GM23338 (cell line): Measurements from ENCODE around the gene MYH2. TPM values are rescaled to one million over a fixed set of nuclear protein-coding genes. Genes with fewer than 3 reads are reported as not detected.

ENCODE experiments used
- ATAC-seq: fragments of 200-7000 bp; cut with Tn5 transposase; 3 replicates; pipeline ENCODE4 v1.9.1; 2020
- DNase-seq: peaks from one replicate; pipeline ENCODE4 v3.0.0-alpha.2; 2015; ENCODE audit warnings: low spot score
- H2AFZ ChIP-seq: fragments of 200-600 bp; sonication (generic); 2 replicates; pipeline ENCODE4 v1.8.0; 2016; ENCODE audit warnings: antibody characterized with exemption, mild to moderate bottlenecking, moderate library complexity
- H3F3A ChIP-seq: fragments of 200-600 bp; sonication (generic); replicated peaks from 2 replicates; pipeline ENCODE4 v1.8.0; 2017; ENCODE audit warnings: antibody characterized with exemption, mixed run types, low read depth
- H3K27ac ChIP-seq: fragments of 200-600 bp; sonication (generic); 2 replicates; pipeline ENCODE4 v1.6.1; 2016; ENCODE audit warnings: low read depth
- H3K27me3 ChIP-seq: fragments of 200-600 bp; sonication (generic); 2 replicates; pipeline ENCODE4 v1.8.0; 2016; ENCODE audit warnings: mild to moderate bottlenecking, mixed run types, moderate library complexity; ENCODE audit not compliant: insufficient read depth
- H3K36me3 ChIP-seq: fragments of 200-600 bp; sonication (generic); 2 replicates; pipeline ENCODE4 v1.8.0; 2016; ENCODE audit warnings: mild to moderate bottlenecking; ENCODE audit not compliant: insufficient read depth
- H3K4me1 ChIP-seq: fragments of 200-600 bp; sonication (generic); 2 replicates; pipeline ENCODE4 v1.8.0; 2016; ENCODE audit warnings: mild to moderate bottlenecking, moderate library complexity; ENCODE audit not compliant: insufficient read depth
- H3K4me2 ChIP-seq: fragments of 200-600 bp; sonication (generic); 2 replicates; pipeline ENCODE4 v1.7.1; 2017; ENCODE audit warnings: mixed run types
- H3K4me3 ChIP-seq: fragments of 200-600 bp; sonication (generic); 2 replicates; pipeline ENCODE4 v1.6.1; 2016; ENCODE audit warnings: mixed run types
- H3K79me2 ChIP-seq: fragments of 200-600 bp; sonication (generic); replicated peaks from 2 replicates; pipeline ENCODE4 v1.8.0; 2017; ENCODE audit warnings: mild to moderate bottlenecking; ENCODE audit not compliant: insufficient read depth
- H3K9me2 ChIP-seq: fragments of 200-600 bp; sonication (generic); 2 replicates; pipeline ENCODE4 v1.8.0; 2017; ENCODE audit not compliant: insufficient read depth
- H4K20me1 ChIP-seq: fragments of 200-600 bp; sonication (generic); replicated peaks from 2 replicates; pipeline ENCODE4 v1.8.0; 2017; ENCODE audit warnings: mild to moderate bottlenecking; ENCODE audit not compliant: insufficient read depth
- H3K27ac Mint-ChIP-seq: 2 replicates; pipeline ENCODE4 v1.8.0; 2020; ENCODE audit warnings: inconsistent platforms, mild to moderate bottlenecking, moderate library complexity, mixed read lengths
- H3K27me3 Mint-ChIP-seq: 3 replicates; pipeline ENCODE4 v1.8.0; 2022; ENCODE audit warnings: low read depth, mild to moderate bottlenecking, moderate library complexity, mixed read lengths, inconsistent platforms; ENCODE audit not compliant: insufficient read depth, poor library complexity
- H3K36me3 Mint-ChIP-seq: 3 replicates; pipeline ENCODE4 v1.8.0; 2021; ENCODE audit warnings: low read depth, mild to moderate bottlenecking, inconsistent platforms, moderate library complexity, mixed read lengths
- H3K4me1 Mint-ChIP-seq: 3 replicates; pipeline ENCODE4 v1.8.0; 2020; ENCODE audit warnings: mild to moderate bottlenecking, inconsistent platforms, mixed read lengths
- H3K4me3 Mint-ChIP-seq: 3 replicates; pipeline ENCODE4 v1.8.0; 2021; ENCODE audit warnings: moderate library complexity, mild to moderate bottlenecking, inconsistent platforms, mixed read lengths
- H3K9me3 Mint-ChIP-seq: 3 replicates; pipeline ENCODE4 v1.8.0; 2020; ENCODE audit warnings: moderate library complexity, mild to moderate bottlenecking, inconsistent platforms, mixed read lengths
- CREB1 ChIP-seq: fragments of 250-450 bp; sonication (Bioruptor Pico); IDR thresholded peaks from 2 replicates; pipeline ENCODE4 v1.5.0; 2020; ENCODE audit warnings: low read depth, mild to moderate bottlenecking, moderate library complexity
- CTCF ChIP-seq, 2 experiments: fragments of 200-600 bp in 1 of 2; sonication (generic) in 1 of 2; conservative IDR thresholded peaks; 2 replicates each; pipeline versions ENCODE4 v1.5.1 to v1.6.1; 2016 to 2017; ENCODE audit warnings: antibody characterized with exemption in 2 of 2, low read depth in 2 of 2, mild to moderate bottlenecking in 2 of 2, moderate library complexity in 1 of 2
- EZH2 ChIP-seq: fragments of 200-600 bp; sonication (generic); IDR thresholded peaks from one replicate; pipeline ENCODE4 v1.8.0; 2017; ENCODE audit warnings: antibody characterized with exemption, mild to moderate bottlenecking, low read depth; ENCODE audit not compliant: unreplicated experiment
- NANOG ChIP-seq: IDR thresholded peaks from 2 replicates; pipeline ENCODE4 v1.6.1; 2016; ENCODE audit warnings: antibody characterized with exemption, borderline replicate concordance
- POLR2AphosphoS5 ChIP-seq: IDR thresholded peaks from 2 replicates; pipeline ENCODE4 v1.6.1; 2016; ENCODE audit warnings: antibody characterized with exemption, low read depth
- REST ChIP-seq: IDR thresholded peaks from one replicate; pipeline ENCODE4 v1.6.1; 2018; ENCODE audit warnings: antibody characterized with exemption; ENCODE audit not compliant: unreplicated experiment
- ZNF114 ChIP-seq: fragments of 250-450 bp; sonication (Bioruptor Pico); IDR thresholded peaks from 2 replicates; pipeline ENCODE4 v1.5.0; 2020; ENCODE audit warnings: mild to moderate bottlenecking, moderate library complexity
- ZNF331 ChIP-seq: fragments of 250-450 bp; sonication (Bioruptor Pico); IDR thresholded peaks from 2 replicates; pipeline ENCODE4 v1.5.0; 2020; ENCODE audit warnings: low read depth, mild to moderate bottlenecking, moderate library complexity
- polyA plus RNA-seq: library from polyadenylated mRNA; unstranded; fragments of >200 nt; fragmentation: Nextera tagmentation; extraction: Ambion mirVana; gene quantifications from 2 replicates; pipeline ENCODE4 v1.2.1, GENCODE V29; 2016
- total RNA-seq: library from RNA; depleted of rRNA; stranded (reverse); fragments of >200 nt; shearing (Covaris generic); gene quantifications from 2 replicates; pipeline ENCODE4 v1.2.3, GENCODE V29; 2014

Gene MYH2
- total and polyA plus RNA-seq, 2 experiments from 2014 or later, result 7.5 to 27.7 TPM

- H4K20me1 ChIP-seq, result no peaks in the 10 kb centered on the region
- H3K4me3 ChIP-seq, result no peak overlapping the region
- no peak overlapping the region for H3K4me3 Mint-ChIP-seq
- no peaks in the 10 kb centered on the region for H3K27me3 ChIP-seq
- no peak for ATAC-seq
- H3K9me3 Mint-ChIP-seq, result no peaks in the 10 kb centered on the region
- no peaks in the 10 kb centered on the region for H3F3A ChIP-seq
- H3K36me3 ChIP-seq, result peaks cover 28% of the 10 kb centered on the region; the same call in 1 of the 2 replicates
- TF ChIP-seq REST, result no peak
- no peak for TF ChIP-seq EZH2
- no peaks in the 10 kb centered on the region for H3K4me1 ChIP-seq
- no peak overlapping the region for H2AFZ ChIP-seq
- no peak overlapping the region for H3K27ac Mint-ChIP-seq
- H3K36me3 Mint-ChIP-seq, result peaks cover 45% of the 10 kb centered on the region
- no peak for DNase-seq
- H3K27ac ChIP-seq, result no peak overlapping the region
- H3K4me2 ChIP-seq, result no peak overlapping the region
- H3K79me2 ChIP-seq, result no peaks in the 10 kb centered on the region
- H3K9me2 ChIP-seq, result no peaks in the 10 kb centered on the region
- H3K27me3 Mint-ChIP-seq, result peaks cover 2% of the 10 kb centered on the region
- H3K4me1 Mint-ChIP-seq, result no peaks in the 10 kb centered on the region
These were observed 22.9 kb downstream of the MYH2 start for GRCh38 chr17:10526517-10526916.

GRCh38 chr17:10523064-10523463 lies 26.4 kb downstream of the MYH2 start:
- H3K36me3 ChIP-seq, result peaks cover 19% of the 10 kb centered on the region
- Mint-ChIP-seq H3K36me3 (peaks cover 24% of the 10 kb centered on the region), H3K4me3 (no peak overlapping the region), H3K4me1 (no peaks in the 10 kb centered on the region), H3K9me3 (no peaks in the 10 kb centered on the region), H3K27me3 (peaks cover 2% of the 10 kb centered on the region), H3K27ac (no peak overlapping the region)
- no peak for ATAC-seq
- no peak overlapping the region for H3K4me3 ChIP-seq
- no peaks in the 10 kb centered on the region for H3K4me1 ChIP-seq
- H3K9me2 ChIP-seq, result no peaks in the 10 kb centered on the region
- DNase-seq, result no peak
- no peak overlapping the region for H3K4me2 ChIP-seq
- no peaks in the 10 kb centered on the region for H3K27me3 ChIP-seq
- H2AFZ ChIP-seq, result no peak overlapping the region
- no peaks in the 10 kb centered on the region for H3F3A ChIP-seq
- no peak overlapping the region for H3K27ac ChIP-seq
- no peaks in the 10 kb centered on the region for H3K79me2 ChIP-seq
- no peaks in the 10 kb centered on the region for H4K20me1 ChIP-seq
- TF ChIP-seq CREB1 (no peak), ZNF331 (CRISPR knock-in tag) (no peak), POLR2AphosphoS5 (no peak), EZH2 (no peak), REST (no peak), ZNF114 (CRISPR knock-in tag) (no peak), CTCF (conservative IDR thresholded peaks at IDR 0.05; ENCODE audit: low read depth in 2 of 2) (no peak), NANOG (no peak)
